ENCODE measurements around the gene CNOT2.

GRCh38 chr12:70267550-70267949 lies 24.3 kb downstream of the CNOT2 start:
- TF ChIP-seq CTCF (conservative IDR thresholded peaks at IDR 0.05) (no peak), EZH2 (IDR thresholded peaks at IDR 0.05; ENCODE audit: low read depth) (no peak)
